Ovary (tissue), 3 donors: ENCODE measurements around the gene KRTAP5-7.

ENCODE experiments used
- CTCF ChIP-seq, 3 donors: fragments of 450-650 bp in 2 of 3; fragments of 200-600 bp in 1 of 3; IDR thresholded peaks; one replicate each; pipeline versions ENCODE4 v1.5.1 to v1.8.0; 2016 to 2022; ENCODE audit warnings: antibody characterized with exemption in 3 of 3, mild to moderate bottlenecking in 1 of 3
- EP300 ChIP-seq: sonication (generic); formaldehyde crosslinking; IDR thresholded peaks from one replicate; pipeline ENCODE4 v1.6.1; 2017; ENCODE audit warnings: antibody characterized with exemption
- POLR2A ChIP-seq: fragments of 450-650 bp; IDR thresholded peaks from one replicate; pipeline ENCODE4 v1.6.1; 2017; ENCODE audit warnings: antibody characterized with exemption, mild to moderate bottlenecking, moderate library complexity
- donor health status: DM: no; HTN: no; CAD: no.

- TF ChIP-seq CTCF (IDR thresholded peaks at IDR 0.05) (no peak), POLR2A (no peak), EP300 (no peak)
These were observed 48.8 kb downstream of the KRTAP5-7 start for GRCh38 chr11:71575723-71576424.
